Cardiac muscle cell (in vitro differentiated cells and primary cell): ENCODE results near the gene MYH13. TPM values are rescaled to one million over a fixed set of nuclear protein-coding genes. Genes with fewer than 3 reads are reported as not detected.
A peak's percentile ranks its signal among the peaks of the same experiment; 100 is the strongest.

Experiments used
- DNase-seq, 2 donors: peaks; one replicate each; pipeline versions ENCODE4 v3.0.0 to v3.0.0-alpha.2; 2010 to 2017; ENCODE audit warnings: low read depth in 1 of 2, low spot score in 1 of 2
- H3K27ac ChIP-seq: fragments of 200-600 bp; sonication (generic); 2 replicates; pipeline ENCODE4 v1.5.1; 2016
- H3K27me3 ChIP-seq: fragments of 200-600 bp; sonication (generic); 2 replicates; pipeline ENCODE4 v1.6.0; 2016; ENCODE audit warnings: control low read depth
- H3K36me3 ChIP-seq: fragments of 200-600 bp; sonication (generic); 2 replicates; pipeline ENCODE4 v1.5.1; 2016; ENCODE audit warnings: control low read depth
- H3K4me1 ChIP-seq: fragments of 200-600 bp; sonication (generic); 2 replicates; pipeline ENCODE4 v1.8.1; 2017; ENCODE audit warnings: low read depth, mild to moderate bottlenecking, mixed run types
- H3K4me3 ChIP-seq: fragments of 200-600 bp; sonication (generic); 2 replicates; pipeline ENCODE4 v1.5.1; 2016; ENCODE audit warnings: mild to moderate bottlenecking
- H3K9me3 ChIP-seq: fragments of 200-600 bp; sonication (generic); 2 replicates; pipeline ENCODE4 v1.5.1; 2017; ENCODE audit warnings: low read depth, mild to moderate bottlenecking, control low read depth
- polyA plus RNA-seq: library from polyadenylated mRNA; unstranded; fragments of >200 nt; fragmentation: Nextera tagmentation; extraction: Ambion mirVana; gene quantifications from 2 replicates; pipeline ENCODE4 v1.2.1, GENCODE V29; 2016
- total RNA-seq: library from RNA; depleted of rRNA; stranded (reverse); fragments of >200 nt; gene quantifications from 2 replicates; pipeline ENCODE4 v1.2.3, GENCODE V29; 2016
- TF ChIP-seq, protein P1 (sequence below): IDR thresholded peaks from 2 replicates; pipeline ENCODE4 v1.5.1; 2012; ENCODE audit warnings: low read depth, mild to moderate bottlenecking, low read length

Gene MYH13
- total and polyA plus RNA-seq, 2 experiments from 2014 or later: 0.09 TPM; not detected in 1

DNA sequence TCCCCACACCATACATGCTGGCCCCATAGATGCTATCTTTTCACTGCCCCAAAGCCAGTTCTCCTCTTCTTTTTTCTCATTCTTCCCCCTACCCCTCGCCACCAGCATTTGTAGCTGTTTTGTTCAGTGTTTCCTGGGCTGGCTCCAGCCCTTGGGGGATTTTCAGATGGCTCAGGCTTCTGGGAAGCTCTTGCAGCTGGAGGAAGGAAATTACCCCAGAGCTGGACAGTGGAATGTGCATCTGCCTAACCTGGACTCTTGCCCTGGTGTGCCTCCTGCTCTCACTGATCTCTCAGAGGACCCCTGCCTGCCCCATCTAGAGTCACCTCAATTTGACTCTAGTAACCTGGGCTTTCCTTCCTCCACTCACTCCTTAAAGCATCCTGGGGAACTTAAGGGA, 82.8 kb downstream of the MYH13 start:
- no peaks in the 10 kb centered on the region for H3K27me3 ChIP-seq
- H3K36me3 ChIP-seq: no peaks in the 10 kb centered on the region
- H3K4me1 ChIP-seq: no peaks in the 10 kb centered on the region
- no peaks in the 10 kb centered on the region for H3K9me3 ChIP-seq
- TF ChIP-seq, protein P1, sequence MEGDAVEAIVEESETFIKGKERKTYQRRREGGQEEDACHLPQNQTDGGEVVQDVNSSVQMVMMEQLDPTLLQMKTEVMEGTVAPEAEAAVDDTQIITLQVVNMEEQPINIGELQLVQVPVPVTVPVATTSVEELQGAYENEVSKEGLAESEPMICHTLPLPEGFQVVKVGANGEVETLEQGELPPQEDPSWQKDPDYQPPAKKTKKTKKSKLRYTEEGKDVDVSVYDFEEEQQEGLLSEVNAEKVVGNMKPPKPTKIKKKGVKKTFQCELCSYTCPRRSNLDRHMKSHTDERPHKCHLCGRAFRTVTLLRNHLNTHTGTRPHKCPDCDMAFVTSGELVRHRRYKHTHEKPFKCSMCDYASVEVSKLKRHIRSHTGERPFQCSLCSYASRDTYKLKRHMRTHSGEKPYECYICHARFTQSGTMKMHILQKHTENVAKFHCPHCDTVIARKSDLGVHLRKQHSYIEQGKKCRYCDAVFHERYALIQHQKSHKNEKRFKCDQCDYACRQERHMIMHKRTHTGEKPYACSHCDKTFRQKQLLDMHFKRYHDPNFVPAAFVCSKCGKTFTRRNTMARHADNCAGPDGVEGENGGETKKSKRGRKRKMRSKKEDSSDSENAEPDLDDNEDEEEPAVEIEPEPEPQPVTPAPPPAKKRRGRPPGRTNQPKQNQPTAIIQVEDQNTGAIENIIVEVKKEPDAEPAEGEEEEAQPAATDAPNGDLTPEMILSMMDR: no peak
- no peak overlapping the region for H3K27ac ChIP-seq
- DNase-seq: peak in 1 of 2 donors; percentile 72
- H3K4me3 ChIP-seq: no peak overlapping the region

DNA sequence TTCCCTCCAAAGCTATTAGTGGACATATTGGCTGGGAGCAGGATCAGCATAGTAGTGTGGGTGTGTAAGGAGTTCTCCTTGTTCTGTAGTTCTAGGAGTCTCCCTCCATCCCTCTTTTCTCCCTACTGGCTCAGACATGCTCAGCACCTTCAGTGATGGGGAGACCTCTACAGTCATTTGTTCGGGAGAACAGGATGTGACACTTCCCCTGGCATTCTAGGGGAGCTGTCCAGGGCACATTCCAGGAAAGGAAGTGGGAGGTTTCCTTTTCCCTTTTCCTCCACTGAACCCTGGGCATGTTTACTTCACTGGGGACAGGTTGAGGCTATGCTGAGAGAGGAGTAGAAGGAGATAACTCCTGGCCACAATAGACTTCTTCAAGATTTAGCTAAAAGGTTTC, 86.5 kb downstream of the MYH13 start:
- Histone ChIP-seq H3K4me1 (no peaks in the 10 kb centered on the region), H3K27me3 (no peaks in the 10 kb centered on the region), H3K4me3 (no peak overlapping the region), H3K36me3 (no peaks in the 10 kb centered on the region), H3K27ac (no peak overlapping the region), H3K9me3 (no peaks in the 10 kb centered on the region)
- no peak for DNase-seq
- TF ChIP-seq, protein P1: no peak

DNA sequence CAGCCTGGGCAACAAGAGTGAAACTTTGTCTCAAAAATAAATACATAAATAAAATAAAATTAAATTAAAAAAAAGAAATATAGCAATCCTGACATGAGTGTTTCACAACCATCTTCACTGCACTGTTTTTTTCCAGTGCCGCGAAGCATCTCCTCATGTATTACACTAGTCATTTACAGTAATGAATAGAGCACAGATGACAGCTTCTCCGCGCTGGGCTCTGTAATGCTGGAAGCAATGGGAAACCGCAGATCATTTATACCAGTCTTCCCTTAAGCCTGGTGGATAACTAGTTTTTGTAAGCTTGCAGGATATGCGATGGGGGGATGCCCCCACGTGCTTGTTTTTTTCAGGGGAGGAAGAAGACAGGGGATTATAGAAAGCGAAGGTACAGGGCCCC, 86.9 kb downstream of the MYH13 start:
- Histone ChIP-seq H3K27me3 (no peaks in the 10 kb centered on the region), H3K4me1 (no peaks in the 10 kb centered on the region), H3K9me3 (no peaks in the 10 kb centered on the region), H3K36me3 (no peaks in the 10 kb centered on the region), H3K27ac (no peak overlapping the region), H3K4me3 (no peak overlapping the region)
- TF ChIP-seq, protein P1: no peak
- peak in 1 of 2 donors; percentile 51 for DNase-seq

DNA sequence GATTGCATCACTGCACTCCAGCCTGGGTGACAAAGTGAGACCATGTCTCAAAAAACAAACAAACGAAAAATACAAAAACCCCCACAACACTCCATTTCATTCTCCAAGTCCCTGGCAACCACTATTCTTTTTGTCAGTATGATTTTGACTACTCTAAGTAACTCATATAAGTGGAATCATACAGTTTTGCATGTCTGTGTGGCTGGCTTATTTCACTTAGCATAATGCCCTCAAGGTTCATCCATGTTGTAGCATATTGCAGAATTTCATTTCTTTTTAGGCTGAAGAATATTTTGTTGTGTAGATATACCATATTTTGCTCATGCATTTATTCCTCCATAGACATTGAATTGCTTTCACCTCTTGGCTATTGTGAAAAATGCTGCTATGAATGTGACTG, 92.7 kb downstream of the MYH13 start:
- H3K36me3 ChIP-seq: no peaks in the 10 kb centered on the region
- DNase-seq: no peak
- TF ChIP-seq, protein P1: no peak
- H3K27ac ChIP-seq: no peak overlapping the region
- no peak overlapping the region for H3K4me3 ChIP-seq
- H3K4me1 ChIP-seq: no peaks in the 10 kb centered on the region
- no peaks in the 10 kb centered on the region for H3K9me3 ChIP-seq
- H3K27me3 ChIP-seq: no peaks in the 10 kb centered on the region

DNA sequence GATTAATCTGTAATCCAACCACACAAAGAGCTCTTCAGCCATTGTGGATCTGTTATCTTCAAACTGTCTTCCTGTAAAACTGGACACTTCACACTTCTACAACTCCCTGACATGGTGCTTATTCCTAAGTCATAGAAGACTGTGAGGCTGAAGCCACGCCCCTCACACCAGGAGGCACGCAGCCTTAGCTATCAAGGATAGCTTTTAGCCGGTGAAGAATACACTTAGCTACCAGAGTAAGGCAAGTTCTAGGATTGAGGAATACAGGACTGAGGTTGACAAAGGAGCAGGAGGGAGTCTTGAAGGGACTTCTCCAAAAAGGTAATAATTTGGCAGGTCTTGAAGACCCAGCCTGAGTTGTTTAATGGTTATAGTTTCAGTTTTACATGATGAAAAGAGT, 94.6 kb downstream of the MYH13 start:
- Histone ChIP-seq H3K9me3 (no peaks in the 10 kb centered on the region), H3K27me3 (no peaks in the 10 kb centered on the region), H3K4me1 (no peaks in the 10 kb centered on the region), H3K27ac (no peak overlapping the region), H3K36me3 (no peaks in the 10 kb centered on the region), H3K4me3 (no peak overlapping the region)
- peak; percentile 32 to 54 for DNase-seq
- TF ChIP-seq, protein P1: no peak

DNA sequence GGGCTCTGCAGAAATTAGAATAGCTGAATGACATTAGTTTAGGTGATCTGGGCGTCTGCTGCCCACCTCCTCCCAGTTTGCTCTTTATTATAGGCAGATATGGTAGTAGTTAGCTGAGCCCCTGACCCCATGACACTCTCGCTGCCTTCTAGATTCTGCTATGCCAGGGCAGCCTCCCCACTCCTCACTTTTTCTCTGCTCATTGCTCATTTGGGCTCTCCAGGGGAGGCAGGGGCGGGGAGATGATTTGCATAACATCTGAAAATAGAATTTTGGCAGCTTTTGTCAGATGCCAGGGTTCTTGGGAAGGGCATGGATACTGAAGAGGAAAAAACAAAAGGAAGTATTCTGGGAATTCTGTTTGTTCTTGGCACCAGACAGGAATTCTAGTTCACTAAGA, 96.4 kb downstream of the MYH13 start:
- no peaks in the 10 kb centered on the region for H3K9me3 ChIP-seq
- TF ChIP-seq, protein P1: no peak
- no peaks in the 10 kb centered on the region for H3K36me3 ChIP-seq
- DNase-seq: no peak
- no peaks in the 10 kb centered on the region for H3K27me3 ChIP-seq
- no peak overlapping the region for H3K27ac ChIP-seq
- no peaks in the 10 kb centered on the region for H3K4me1 ChIP-seq
- H3K4me3 ChIP-seq: no peak overlapping the region
